IMR-90 (cell line): Measurements from ENCODE around the gene CTNNA2.

ENCODE experiments used
- BHLHE40 ChIP-seq: fragments of 150-350 bp; IDR thresholded peaks from 2 replicates; pipeline ENCODE4 v1.6.1; 2016; ENCODE audit warnings: mild to moderate bottlenecking, low read depth, low read length
- MXI1 ChIP-seq: IDR thresholded peaks from 2 replicates; pipeline ENCODE4 v1.6.1; 2012; ENCODE audit warnings: low read depth, mild to moderate bottlenecking, low read length, moderate library complexity, borderline replicate concordance
- POLR2A ChIP-seq: IDR thresholded peaks from 2 replicates; pipeline ENCODE4 v1.6.1; 2012; ENCODE audit warnings: mild to moderate bottlenecking, low read depth, low read length
- SMC3 ChIP-seq: fragments of 150-350 bp; IDR thresholded peaks from 2 replicates; pipeline ENCODE4 v1.6.1; 2016; ENCODE audit warnings: low read depth, mild to moderate bottlenecking, antibody characterized with exemption, low read length, moderate library complexity
- TF ChIP-seq, protein P1 (sequence below): conservative IDR thresholded peaks from 2 replicates; pipeline ENCODE4 v1.5.1; 2012; ENCODE audit warnings: mild to moderate bottlenecking, low read depth, low read length, improper control_type of control experiment

GRCh38 chr2:80122675-80123074 lies 609.8 kb downstream of the CTNNA2 start:
- TF ChIP-seq, protein P1, sequence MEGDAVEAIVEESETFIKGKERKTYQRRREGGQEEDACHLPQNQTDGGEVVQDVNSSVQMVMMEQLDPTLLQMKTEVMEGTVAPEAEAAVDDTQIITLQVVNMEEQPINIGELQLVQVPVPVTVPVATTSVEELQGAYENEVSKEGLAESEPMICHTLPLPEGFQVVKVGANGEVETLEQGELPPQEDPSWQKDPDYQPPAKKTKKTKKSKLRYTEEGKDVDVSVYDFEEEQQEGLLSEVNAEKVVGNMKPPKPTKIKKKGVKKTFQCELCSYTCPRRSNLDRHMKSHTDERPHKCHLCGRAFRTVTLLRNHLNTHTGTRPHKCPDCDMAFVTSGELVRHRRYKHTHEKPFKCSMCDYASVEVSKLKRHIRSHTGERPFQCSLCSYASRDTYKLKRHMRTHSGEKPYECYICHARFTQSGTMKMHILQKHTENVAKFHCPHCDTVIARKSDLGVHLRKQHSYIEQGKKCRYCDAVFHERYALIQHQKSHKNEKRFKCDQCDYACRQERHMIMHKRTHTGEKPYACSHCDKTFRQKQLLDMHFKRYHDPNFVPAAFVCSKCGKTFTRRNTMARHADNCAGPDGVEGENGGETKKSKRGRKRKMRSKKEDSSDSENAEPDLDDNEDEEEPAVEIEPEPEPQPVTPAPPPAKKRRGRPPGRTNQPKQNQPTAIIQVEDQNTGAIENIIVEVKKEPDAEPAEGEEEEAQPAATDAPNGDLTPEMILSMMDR: no peak
- TF ChIP-seq MXI1 (no peak), POLR2A (no peak), BHLHE40 (no peak), SMC3 (no peak)
